Stimulated activated CD8-positive, alpha-beta memory T cell treated with anti-CD3 and anti-CD28 coated beads, Interleukin-15, amount 100 ng/mL, for 48 hours (primary cell): ENCODE measurements around the gene TRIM68.

Experiments used
- DNase-seq, 2 donors: peaks; one replicate each; pipeline ENCODE4 v3.0.0-alpha.2; 2020; ENCODE audit warnings: low read depth in 2 of 2

Gene TRIM68

GRCh38 chr11:4606231-4607015, 1.6 kb downstream of the TRIM68 start:
- no peak for DNase-seq

GRCh38 chr11:4605057-4605456, 3.0 kb downstream of the TRIM68 start:
- DNase-seq: no peak

GRCh38 chr11:4593739-4594138, 14.3 kb downstream of the TRIM68 start, which contains the start of gene OR52I1:
TSS of gene OR52I1 (plus strand) at chr11:4594039. CDS start at chr11:4594039, 0 bp downstream.
- no peak for DNase-seq

- DNase-seq: no peak
Measured at GRCh38 chr11:4589017-4589416, 19.0 kb downstream of the TRIM68 start.

GRCh38 chr11:4581443-4581842, 26.6 kb downstream of the TRIM68 start, which contains the start of gene OR52I2:
TSS of gene OR52I2 (plus strand) at chr11:4581743.
- DNase-seq: no peak

- DNase-seq: no peak
Measured at GRCh38 chr11:4580124-4580523, 27.9 kb downstream of the TRIM68 start.

- no peak for DNase-seq
Measured at GRCh38 chr11:4578624-4579023, 29.4 kb downstream of the TRIM68 start.

- no peak for DNase-seq
Measured at GRCh38 chr11:4577761-4578160, 30.3 kb downstream of the TRIM68 start.

GRCh38 chr11:4576880-4577279, 31.2 kb downstream of the TRIM68 start:
- no peak for DNase-seq

GRCh38 chr11:4569075-4569474, 39.0 kb downstream of the TRIM68 start:
- DNase-seq: no peak

- DNase-seq: no peak
Measured at GRCh38 chr11:4565371-4565770, 42.7 kb downstream of the TRIM68 start.

GRCh38 chr11:4560467-4560866, 47.6 kb downstream of the TRIM68 start:
- no peak for DNase-seq

- no peak for DNase-seq
Measured at GRCh38 chr11:4559527-4560440, 48.2 kb downstream of the TRIM68 start.

GRCh38 chr11:4551346-4551979, 56.6 kb downstream of the TRIM68 start:
- no peak for DNase-seq
